NCI-H774 (cell line): Measurements from ENCODE around the gene REEP6.
"Not testable (repeated sequence)": the region's sequence is repeated elsewhere in the genome, so short reads cannot be mapped to it uniquely, and the experiment has no call there.

ENCODE experiments used
- DNase-seq: peaks from one replicate; lab custom pipeline; 2025; lab: John Stamatoyannopoulos, UW

REEP6 gene

GRCh38 chr19:1490311-1491113 is 469 bp upstream of the REEP6 start, which contains the start of gene PCSK4:
TSS of gene PCSK4 (minus strand) at chr19:1490350. CDS start at chr19:1490346, 4 bp downstream.
- DNase-seq, result peak; percentile 96

GRCh38 chr19:1491849-1492170 is 829 bp downstream of the REEP6 start:
- no peak for DNase-seq

GRCh38 chr19:1492474-1493006 is 1.6 kb downstream of the REEP6 start:
- DNase-seq, result no peak

- no peak for DNase-seq
Measured at GRCh38 chr19:1494115-1494815, 3.3 kb downstream of the REEP6 start.

- no peak for DNase-seq
Measured at GRCh38 chr19:1495051-1495798, 4.2 kb downstream of the REEP6 start.

GRCh38 chr19:1495799-1496713 is 5.1 kb downstream of the REEP6 start:
- DNase-seq, result no peak

GRCh38 chr19:1496714-1497577 is 6.0 kb downstream of the REEP6 start:
- DNase-seq, result no peak

- DNase-seq, result no peak
Measured at GRCh38 chr19:1497578-1498235, 6.7 kb downstream of the REEP6 start.

- DNase-seq, result not testable (repeated sequence)
Measured at GRCh38 chr19:1499231-1499630, 8.2 kb downstream of the REEP6 start.

GRCh38 chr19:1501200-1501595 is 10.2 kb downstream of the REEP6 start:
- no peak for DNase-seq

GRCh38 chr19:1502433-1503088 is 11.6 kb downstream of the REEP6 start:
- DNase-seq, result no peak

GRCh38 chr19:1503089-1503924 is 12.3 kb downstream of the REEP6 start:
- peak; percentile 13 for DNase-seq

- DNase-seq, result no peak
Measured at GRCh38 chr19:1503925-1504773, 13.2 kb downstream of the REEP6 start.

GRCh38 chr19:1505012-1505411 is 14.0 kb downstream of the REEP6 start:
- DNase-seq, result no peak

GRCh38 chr19:1505991-1506881 is 15.3 kb downstream of the REEP6 start:
- no peak for DNase-seq

- no peak for DNase-seq
Measured at GRCh38 chr19:1507192-1507660, 16.2 kb downstream of the REEP6 start.
